Measurements from ENCODE around the gene CADM1.

DNA sequence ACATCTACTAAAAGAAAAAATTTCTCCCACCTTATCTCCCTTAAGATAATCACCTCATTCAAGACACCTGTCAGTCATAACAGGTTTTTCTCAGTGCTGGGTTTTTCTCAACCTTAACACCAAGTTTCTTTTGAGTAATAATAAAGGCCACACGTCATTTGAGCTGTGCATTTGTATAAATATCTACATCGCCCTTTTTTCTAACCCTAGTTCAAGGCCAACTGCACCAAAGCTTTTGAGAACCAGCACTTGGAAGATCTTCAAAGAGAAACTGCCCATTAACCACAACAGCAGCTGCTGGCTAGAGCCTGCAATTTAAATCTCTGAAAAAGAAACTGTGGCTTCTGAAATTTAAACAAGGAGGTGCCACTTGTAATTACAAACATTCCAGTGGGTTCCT lies 6.9 kb downstream of the CADM1 start:
- TF ChIP-seq POLR2AphosphoS5 (IDR thresholded peaks at IDR 0.05; ENCODE audit: low read depth, low read length) (no peak), TAF1 (IDR thresholded peaks at IDR 0.05; ENCODE audit: borderline replicate concordance, insufficient read depth, low read length) (no peak)

Measured in PFSK-1 (cell line).